H1 (cell line): ENCODE data around the gene ALDOC. TPM values are rescaled to one million over a fixed set of nuclear protein-coding genes. Genes with fewer than 3 reads are reported as not detected.

ENCODE experiments used
- BCL11A ChIP-seq, 2 experiments: IDR thresholded peaks; one replicate each; pipeline ENCODE4 v1.6.1; 2011; ENCODE audit warnings: low read depth in 2 of 2, low read length in 2 of 2, mild to moderate bottlenecking in 2 of 2
- CHD7 ChIP-seq: fragments of 300-600 bp; sonication (generic); IDR thresholded peaks from 2 replicates; pipeline ENCODE4 v1.7.1; 2012; ENCODE audit warnings: low read length, moderate library complexity, mild to moderate bottlenecking, inconsistent platforms; ENCODE audit not compliant: insufficient replicate concordance
- CREB1 ChIP-seq: IDR thresholded peaks from 2 replicates; pipeline ENCODE4 v1.6.1; 2012; ENCODE audit warnings: inconsistent platforms
- EZH2 ChIP-seq: fragments of 200-600 bp; sonication (generic); IDR thresholded peaks from 2 replicates; pipeline ENCODE4 v1.7.1; 2012; ENCODE audit warnings: low read depth, mild to moderate bottlenecking, moderate library complexity, low read length, inconsistent platforms; ENCODE audit not compliant: severe bottlenecking
- HDAC6 ChIP-seq: IDR thresholded peaks from one replicate; pipeline ENCODE4 v1.7.1; 2012; ENCODE audit warnings: low read depth, mild to moderate bottlenecking, inconsistent platforms, low read length, moderate library complexity
- PHF8 ChIP-seq: fragments of 200-600 bp; sonication (generic); conservative IDR thresholded peaks from 2 replicates; pipeline ENCODE4 v1.7.1; 2012; ENCODE audit warnings: low read depth, mild to moderate bottlenecking, inconsistent platforms, low read length, moderate library complexity
- POLR2AphosphoS5 ChIP-seq: IDR thresholded peaks from 2 replicates; pipeline ENCODE4 v1.6.1; 2011; ENCODE audit warnings: low read depth, low read length
- RFX5 ChIP-seq: IDR thresholded peaks from 2 replicates; pipeline ENCODE4 v1.6.1; 2011; ENCODE audit warnings: low read depth, low read length, improper control_type of control experiment, borderline replicate concordance
- ZNF274 ChIP-seq: IDR thresholded peaks from 2 replicates; pipeline ENCODE4 v1.7.0; 2012; ENCODE audit warnings: low read length, borderline replicate concordance; ENCODE audit errors: extremely low read depth
- polyA plus RNA-seq, 7 experiments: library from polyadenylated mRNA; depleted of rRNA in 3 of 7; stranded (reverse) in 5 of 7; unstranded in 2 of 7; fragments of >200 nt in 5 of 7; fragments of 200-250 nt in 2 of 7; gene quantifications; 1 replicate in 5 of 7; 2 replicates in 1 of 7; 4 replicates in 1 of 7; pipeline versions ENCODE4 v1.2.1 to v1.2.3, GENCODE V29; 2011 to 2013; ENCODE audit warnings: missing spikeins in 2 of 7, mixed read lengths in 2 of 7
- total RNA-seq: library from RNA; stranded (reverse); fragmentation: NEBNext Ultra II Directional; extraction: Animal tissue kit (Norgen Biotek cat#: 25700); gene quantifications from 2 replicates; pipeline ENCODE4 v1.2.1, GENCODE V29; 2021
- TF ChIP-seq, protein P1 (sequence below): IDR thresholded peaks from 2 replicates; pipeline ENCODE4 v1.6.1; 2011; ENCODE audit warnings: low read depth, mild to moderate bottlenecking, low read length; ENCODE audit not compliant: insufficient read depth

Gene ALDOC
- total and polyA plus RNA-seq, 2 of the 8 experiments (the other 6 are each of a cell fraction or from before 2014, with no cell fraction given), result 51.6 to 103 TPM

GRCh38 chr17:28576758-28577465 lies at the start of gene ALDOC (continued):
- TF ChIP-seq HDAC6 (no peak), ZNF274 (no peak), CREB1 (peak; percentile 85), RFX5 (no peak), PHF8 (no peak), CHD7 (no peak), EZH2 (no peak), POLR2AphosphoS5 (peak; percentile 93), BCL11A (IDR thresholded peaks at IDR 0.05; ENCODE audit: low read depth in 2 of 2, low read length in 2 of 2) (no peak)
- TF ChIP-seq, protein P1, sequence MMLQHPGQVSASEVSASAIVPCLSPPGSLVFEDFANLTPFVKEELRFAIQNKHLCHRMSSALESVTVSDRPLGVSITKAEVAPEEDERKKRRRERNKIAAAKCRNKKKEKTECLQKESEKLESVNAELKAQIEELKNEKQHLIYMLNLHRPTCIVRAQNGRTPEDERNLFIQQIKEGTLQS, result 0 out of 2 replicates have a peak, but pooled peaks have one; percentile 4
